ENCODE data around the gene ZNF429.
"Not testable (repeated sequence)": the region's sequence is repeated elsewhere in the genome, so short reads cannot be mapped to it uniquely, and the experiment has no call there.

The ZNF429 gene

DNA sequence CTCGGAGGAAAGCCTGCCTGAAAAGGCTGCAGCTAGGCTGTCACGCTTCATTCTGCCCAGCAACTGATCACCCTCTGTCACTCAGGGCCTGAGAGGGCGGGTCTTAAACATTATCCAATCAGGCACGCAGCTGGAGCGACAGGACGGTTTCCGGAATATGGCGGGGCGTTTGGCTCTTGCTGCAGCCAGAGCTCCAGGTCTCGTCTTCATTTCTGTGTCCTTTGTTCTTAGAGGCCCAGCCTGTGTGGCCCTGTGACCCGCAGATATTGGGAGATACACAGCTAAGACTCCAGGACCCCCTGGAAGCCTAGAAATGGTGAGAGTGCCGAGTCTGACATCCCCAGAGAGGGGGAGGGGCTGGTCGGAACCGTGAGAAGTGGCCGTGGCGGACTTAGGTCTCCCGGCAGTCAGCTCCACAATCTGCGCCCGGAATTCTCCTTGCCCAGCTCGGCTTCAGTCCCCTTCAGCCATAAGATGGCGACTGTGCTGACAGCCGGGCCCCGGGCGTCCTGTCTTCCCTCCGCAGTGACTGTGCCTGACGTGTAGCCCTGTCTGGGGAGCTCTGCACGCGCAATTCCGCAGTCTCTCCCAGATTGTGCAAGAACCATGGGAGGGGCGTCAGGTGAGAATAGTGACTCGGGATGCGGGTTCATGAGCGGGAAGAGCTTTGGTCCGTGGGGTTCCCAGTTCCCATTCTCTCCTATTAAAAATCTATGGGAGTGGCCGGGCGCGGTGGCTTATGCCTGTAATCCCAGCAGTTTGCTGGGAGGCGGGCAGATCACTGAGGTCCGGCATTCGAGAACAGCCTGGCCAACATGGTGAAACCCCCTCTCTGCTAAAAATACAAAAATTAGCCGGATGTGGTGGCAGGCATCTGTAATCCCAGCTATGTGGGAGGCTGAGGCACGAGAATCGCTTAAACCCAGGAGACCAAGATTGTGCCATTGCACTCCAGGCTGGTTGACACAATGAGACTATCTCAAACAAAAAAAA lies at the start of gene ZNF429:
ZNF429 (plus strand) TSS at position 144 of the 993 bp plus-strand sequence; CDS start at position 314, 170 bp downstream.
- DNase-seq = peak; percentile 81

DNA sequence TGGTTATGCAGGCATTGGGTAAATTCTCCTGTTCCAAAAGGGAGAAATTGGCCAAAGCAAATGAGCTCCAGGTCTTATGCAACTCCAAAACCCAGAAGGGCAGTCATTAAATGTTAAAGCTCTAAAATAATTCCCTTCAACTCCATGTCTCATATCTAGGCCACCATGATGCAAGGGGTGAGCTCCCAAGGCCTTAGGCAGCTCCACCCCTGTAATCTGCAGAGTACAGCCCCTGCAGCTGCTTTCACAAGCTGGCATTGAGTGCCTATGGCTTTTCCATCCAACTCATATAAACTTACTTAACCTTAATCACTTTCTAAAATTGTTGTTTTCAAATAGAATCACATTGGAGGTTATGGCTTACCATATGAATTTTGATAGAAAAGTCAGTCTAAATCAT lies 44.7 kb upstream of the ZNF429 start:
- no peak for DNase-seq

- no peak for DNase-seq
Observed at GRCh38 chr19:21462540-21462939, 42.9 kb upstream of the ZNF429 start.

DNA sequence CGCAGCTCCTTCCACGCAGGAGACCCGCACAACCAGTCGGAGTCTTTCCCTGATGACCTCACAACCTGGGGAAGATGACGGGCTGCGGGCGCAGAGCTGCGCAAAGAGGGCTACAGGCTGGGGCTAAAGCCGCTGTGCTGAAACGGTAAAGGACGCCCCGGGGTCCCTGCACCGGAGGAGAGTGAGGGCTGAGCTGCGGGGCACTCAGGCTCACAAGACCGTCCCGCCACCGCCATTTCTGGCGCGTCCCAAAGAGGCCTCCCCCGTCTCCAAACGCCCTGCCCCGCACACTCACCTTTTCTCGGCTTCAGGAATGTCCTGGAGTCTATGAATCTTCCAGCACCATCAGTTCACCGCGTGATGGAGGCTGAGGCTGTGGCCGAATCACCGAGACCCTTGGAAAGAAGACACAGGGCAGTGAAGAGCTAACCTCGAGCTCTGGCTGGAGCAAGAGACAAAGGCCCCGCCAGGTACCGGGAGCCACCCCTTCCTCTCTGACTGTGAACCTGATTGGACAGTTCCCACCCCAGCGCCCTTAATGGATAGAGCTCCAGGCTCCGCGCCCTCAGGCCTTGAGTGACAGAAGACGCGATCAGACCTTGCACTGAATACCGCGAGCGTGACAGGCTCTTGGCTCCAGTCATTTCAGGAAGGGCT lies 41.8 kb upstream of the ZNF429 start:
- DNase-seq = no peak

- DNase-seq = no peak
Observed at GRCh38 chr19:21466627-21467026, 38.8 kb upstream of the ZNF429 start.

GRCh38 chr19:21468791-21469190 lies 36.6 kb upstream of the ZNF429 start:
- no peak for DNase-seq

DNA sequence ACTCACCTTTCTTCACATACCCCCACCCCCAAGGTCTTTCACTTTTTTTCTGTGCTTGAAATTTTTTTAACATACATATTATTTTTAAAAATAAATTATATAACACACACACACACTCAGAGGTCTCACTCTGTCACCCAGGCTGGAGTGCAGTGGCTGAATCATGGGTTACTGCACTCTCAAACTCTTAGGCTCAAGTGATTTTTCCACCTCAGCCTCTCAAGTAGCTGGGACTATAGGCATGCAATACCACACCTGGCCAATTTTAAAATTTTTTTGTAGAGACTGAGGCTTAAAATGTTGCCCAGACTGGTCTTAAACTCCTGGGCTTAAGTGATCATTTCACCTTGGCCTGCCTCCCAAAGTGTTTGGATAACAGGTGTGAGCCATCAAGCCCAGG lies 32.9 kb upstream of the ZNF429 start:
- DNase-seq = no peak

DNA sequence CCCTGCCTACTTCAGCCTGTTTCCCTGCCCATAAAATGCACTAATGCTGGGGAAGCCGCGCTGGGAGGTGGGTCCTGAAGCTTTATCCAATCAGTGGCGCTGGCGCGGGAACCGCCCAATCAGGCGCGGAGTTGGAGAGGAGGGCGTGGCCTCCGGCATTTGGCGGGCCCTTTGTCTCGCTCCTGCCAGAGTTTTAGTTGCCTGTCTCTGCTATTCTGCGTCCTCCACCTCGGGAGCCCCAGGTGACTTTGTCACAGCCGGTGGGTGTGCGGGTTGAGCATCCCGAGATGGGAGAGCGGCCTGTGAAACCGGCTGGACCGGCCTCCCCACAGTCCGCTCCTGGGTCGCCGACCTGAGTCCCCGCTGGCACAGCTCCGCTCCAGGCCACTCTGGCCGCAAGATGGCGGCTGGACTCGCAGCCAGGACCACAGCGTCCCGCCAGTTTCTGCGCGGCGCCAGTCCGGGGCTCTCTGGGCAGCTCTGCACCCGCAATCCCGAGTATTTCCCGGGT lies 30.7 kb upstream of the ZNF429 start:
- DNase-seq = peak; percentile 74

DNA sequence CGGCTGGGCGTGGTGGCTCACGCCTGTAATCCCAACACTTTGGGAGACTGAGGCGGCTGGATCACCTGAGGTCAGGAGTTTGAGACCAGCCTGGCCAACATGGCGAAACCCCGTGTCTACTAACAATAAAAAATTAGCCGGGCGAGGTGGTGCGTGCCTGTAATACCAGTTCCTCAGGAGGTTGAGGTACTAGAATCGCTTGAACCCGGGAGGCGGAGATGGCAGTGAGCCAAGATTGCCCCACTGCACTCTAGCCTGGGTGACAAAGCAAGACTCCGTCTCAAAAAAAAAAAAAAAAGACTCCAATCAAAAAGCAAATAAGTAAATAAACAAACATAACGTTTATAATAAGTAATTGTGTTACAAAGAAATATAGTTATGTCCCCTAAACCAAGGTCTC lies 23.0 kb upstream of the ZNF429 start:
- not testable (repeated sequence) for DNase-seq

DNA sequence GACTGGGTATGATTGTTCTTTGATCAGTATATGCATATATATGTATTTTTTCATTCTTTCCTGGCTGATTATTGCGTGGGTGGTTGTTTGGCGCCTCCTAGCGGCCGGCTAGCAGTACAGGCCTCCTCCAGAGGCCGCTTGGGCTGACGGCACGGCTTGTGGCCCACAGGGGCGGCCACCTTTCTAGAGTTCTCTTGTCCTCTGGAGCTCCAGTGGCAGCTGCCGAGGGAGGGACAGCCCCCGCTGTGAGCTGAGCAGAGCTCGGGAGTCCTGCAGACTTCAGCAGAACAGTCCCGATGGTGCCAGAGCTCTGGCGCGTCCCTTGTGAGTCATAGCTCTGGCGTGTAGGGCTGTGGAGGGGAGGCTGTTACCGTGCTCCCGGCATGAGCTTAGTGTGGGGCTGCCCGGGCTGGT lies 22.5 kb upstream of the ZNF429 start:
- peak; percentile 62 for DNase-seq

GRCh38 chr19:21483589-21484170 lies 21.7 kb upstream of the ZNF429 start:
- peak; percentile 71 for DNase-seq

DNA sequence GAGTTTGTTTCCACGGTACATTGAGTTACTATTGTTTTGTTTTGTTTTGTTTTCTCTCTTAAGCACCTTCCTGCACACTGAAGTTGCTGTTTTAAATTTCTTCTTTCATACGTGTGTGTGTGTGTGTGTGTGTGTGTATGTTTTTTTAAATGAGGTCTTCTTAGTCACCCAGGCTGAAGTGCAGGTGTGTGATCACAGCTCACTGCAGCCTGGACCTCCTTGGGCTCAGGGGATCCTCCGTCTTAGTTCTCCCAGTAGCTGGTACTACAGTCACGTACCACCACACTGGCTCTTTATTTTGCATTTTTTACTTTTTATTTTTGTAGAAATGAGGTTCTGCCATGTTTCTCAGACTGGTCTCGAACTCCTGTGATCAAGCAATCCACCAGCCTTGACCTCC lies 20.8 kb upstream of the ZNF429 start:
- DNase-seq = no peak

GRCh38 chr19:21485926-21486325 lies 19.5 kb upstream of the ZNF429 start:
- no peak for DNase-seq

DNA sequence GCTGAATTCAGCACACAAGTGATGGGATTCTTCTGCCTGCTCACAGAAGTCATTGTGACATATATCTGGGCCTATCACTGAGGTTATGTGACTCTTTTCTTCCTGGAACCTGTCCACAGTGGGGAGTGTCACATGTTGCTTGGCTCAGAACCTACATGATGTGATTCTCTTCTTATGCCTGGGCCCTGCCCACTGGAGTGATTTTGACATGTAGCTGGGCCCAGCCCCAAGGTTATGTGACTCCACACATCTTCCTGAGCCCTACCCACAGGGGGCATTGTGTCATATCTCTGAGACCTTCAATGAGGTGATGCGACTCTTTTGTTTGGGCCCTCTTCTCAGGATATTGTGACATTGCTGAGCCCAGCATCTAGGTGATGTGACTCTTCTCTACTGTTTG lies 17.4 kb upstream of the ZNF429 start:
- DNase-seq = no peak

- no peak for DNase-seq
Observed at GRCh38 chr19:21491146-21491545, 14.3 kb upstream of the ZNF429 start.

DNA sequence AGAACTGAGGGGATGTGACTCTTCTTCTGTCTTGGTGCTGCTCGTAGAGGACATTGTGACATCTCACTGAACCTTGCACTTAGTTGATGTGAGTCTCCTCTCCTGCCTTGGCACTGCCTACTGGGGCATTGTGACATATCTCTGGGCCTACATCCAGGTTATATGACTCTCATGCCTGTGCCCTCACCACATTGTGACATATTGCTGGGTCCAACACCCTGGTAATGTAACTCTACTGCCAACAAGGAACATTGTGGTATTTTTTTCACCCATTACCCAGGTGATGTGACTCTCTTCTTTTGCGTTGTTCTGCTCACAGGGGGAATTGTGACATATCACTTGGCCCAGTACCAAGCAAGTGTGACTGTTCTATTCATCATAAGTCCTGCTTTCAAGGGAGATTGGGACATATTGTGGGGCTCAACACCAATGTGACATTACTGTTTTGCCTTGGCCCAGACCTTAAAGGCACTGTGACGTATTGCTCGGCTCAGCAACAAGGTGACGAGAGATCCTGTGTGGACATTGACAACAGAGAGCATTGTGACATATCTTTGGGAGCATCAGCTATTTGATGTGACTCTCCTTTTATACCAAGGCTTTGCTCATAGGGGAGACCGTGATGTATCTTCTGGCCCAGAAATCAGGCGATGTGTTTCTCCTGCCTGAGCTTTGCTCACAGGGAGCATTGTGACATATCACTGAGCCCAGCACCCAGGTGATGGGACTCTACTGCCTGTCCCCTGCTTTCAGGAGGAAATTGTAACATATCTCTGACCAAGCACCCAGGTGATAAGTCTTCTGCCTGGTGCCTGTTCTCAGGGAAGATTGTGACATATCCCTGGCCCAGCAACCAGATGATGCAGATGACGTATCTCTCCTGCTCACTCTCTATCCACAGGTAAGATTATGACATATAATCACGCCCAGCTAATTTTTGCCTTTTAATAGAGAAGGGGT lies 12.2 kb upstream of the ZNF429 start:
- no peak for DNase-seq

DNA sequence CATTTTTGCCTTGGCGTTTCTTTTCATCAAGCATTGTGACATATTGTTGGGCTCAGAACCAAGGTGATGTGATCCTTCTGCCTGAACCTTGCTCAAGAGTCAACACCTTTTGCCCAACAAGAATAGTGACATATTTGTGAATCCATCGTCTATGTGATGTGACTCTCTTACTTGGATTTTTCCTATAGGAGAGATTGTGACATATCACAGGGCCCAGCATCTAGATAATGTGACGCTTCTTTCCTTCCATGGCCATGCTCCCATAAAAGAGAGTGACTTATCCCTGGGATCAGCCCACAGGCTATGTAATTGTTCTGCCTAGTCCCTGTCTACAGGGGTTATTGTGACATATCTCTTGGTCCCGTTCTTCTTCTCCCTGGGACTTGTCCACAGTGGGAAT lies 8.5 kb upstream of the ZNF429 start:
- no peak for DNase-seq

DNA sequence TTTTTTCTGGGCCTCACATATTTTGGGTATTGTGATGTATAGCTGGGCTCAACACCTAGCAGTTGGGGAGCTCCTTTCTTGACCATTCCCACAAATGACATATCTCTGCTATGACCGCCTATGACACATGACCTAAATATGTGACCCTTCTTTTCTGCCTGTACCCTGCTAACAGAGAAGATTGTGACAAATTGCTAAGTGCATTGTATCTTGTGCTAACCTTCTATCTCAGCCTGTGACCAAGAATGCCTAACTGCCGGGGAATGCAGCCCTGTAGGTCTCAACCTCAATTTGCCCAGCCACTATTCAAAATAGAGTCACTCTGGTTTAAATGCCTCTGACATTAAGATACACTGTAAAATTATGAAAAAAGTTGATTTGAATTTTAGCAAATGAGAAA lies 6.8 kb upstream of the ZNF429 start:
- DNase-seq = no peak

DNA sequence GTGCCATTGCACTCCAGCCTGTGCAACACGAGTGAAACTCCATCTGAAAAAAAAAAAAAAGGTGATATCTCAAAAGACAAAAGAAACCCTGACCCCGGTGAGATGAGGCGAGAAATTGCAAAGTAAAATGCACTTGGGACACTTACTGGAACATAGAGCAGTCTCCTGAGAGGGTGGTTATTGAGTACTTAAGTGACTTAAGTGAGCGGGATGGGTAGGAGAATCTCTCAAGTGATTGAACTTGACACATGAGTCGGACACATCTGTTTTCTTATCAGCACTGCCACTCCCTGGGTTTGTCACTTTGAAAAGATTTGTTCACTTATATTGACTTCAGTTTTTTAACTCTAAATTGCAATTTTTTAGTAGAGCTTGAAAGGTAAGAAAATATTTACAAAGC lies 2.8 kb downstream of the ZNF429 start:
- no peak for DNase-seq

DNA sequence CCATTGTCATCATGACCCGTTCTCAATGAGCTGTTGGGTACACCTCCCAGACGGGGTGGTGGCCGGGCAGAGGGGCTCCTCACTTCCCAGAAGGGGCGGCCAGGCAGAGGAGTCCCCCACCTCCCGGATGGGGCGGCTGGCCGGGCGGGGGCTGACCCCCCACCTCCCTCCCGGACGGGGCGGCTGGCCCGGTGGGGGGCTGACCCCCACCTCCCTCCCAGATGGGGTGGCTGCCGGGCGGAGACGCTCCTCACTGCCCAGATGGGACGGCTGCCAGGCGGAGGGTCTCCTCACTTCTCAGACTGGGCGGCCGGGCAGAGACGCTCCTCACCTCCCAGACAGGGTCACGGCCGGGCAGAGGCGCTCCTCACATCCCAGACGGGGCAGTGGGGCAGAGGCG lies 5.7 kb downstream of the ZNF429 start:
- not testable (repeated sequence) for DNase-seq

- DNase-seq = not testable (repeated sequence)
Observed at GRCh38 chr19:21512609-21513008, 7.2 kb downstream of the ZNF429 start.

DNA sequence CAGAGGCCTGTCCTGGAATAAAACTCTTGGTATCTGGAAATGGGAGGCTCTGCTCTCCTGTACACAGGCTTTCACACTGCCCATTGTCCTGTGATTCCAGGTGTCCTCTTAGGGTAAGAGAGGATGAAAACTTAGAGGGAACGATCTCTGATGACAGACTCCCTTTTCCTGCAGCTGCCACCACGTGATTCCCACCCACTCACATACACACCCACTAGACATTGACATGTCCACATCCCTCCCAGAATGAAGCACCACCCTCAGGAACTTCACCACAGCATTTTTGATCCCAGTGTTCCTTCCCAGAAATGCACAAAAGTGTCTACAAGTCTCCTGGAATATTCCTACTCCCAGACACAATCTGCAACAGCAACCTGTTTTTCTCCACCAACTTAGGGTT lies 8.2 kb downstream of the ZNF429 start:
- DNase-seq = no peak

Measured in stimulated activated CD4-positive, alpha-beta T cell treated with anti-CD3 and anti-CD28 coated beads, Interleukin-12 subunit alpha, Interleukin-12 subunit beta, amount 100 ng/mL, for 4 hours (primary cell).